HepG2 (cell line): ENCODE results near the gene MLH1. TPM values are rescaled to one million over a fixed set of nuclear protein-coding genes. Genes with fewer than 3 reads are reported as not detected.

Experiments
- ATAC-seq: fragments of 200-7000 bp; cut with Tn5 transposase; 3 replicates; pipeline ENCODE4 v1.9.1; 2020; ENCODE audit warnings: mild to moderate bottlenecking, moderate library complexity
- BruUV-seq: library from RNA; stranded (reverse); fragments of 400-500 nt; replicated peaks from 2 replicates; lab custom pipeline; 2021; lab: Mats Ljungman, UMichigan
- CTCF ChIA-PET: fragments of 300-600 bp; formaldehyde crosslinking; extraction: SDS; loops from one replicate; lab custom pipeline; 2021; ENCODE audit warnings: low total read pairs, inconsistent platforms, low intra/inter-chr PET ratio; lab: Yijun Ruan, JAX
- POLR2A ChIA-PET: fragments of 350-600 bp; sonication (Branson Sonifier 250); formaldehyde crosslinking; loops from one replicate; lab custom pipeline; 2020; ENCODE audit warnings: antibody characterized with exemption, inconsistent platforms; lab: Yijun Ruan, JAX
- DNase-seq: peaks from one replicate; pipeline ENCODE4 v3.0.0-alpha.2; 2015; ENCODE audit warnings: low spot score
- FAIRE-seq: peaks from 3 replicates; lab custom pipeline; 2011; peaks lifted over from hg19 to GRCh38; lab: Jason Lieb, UNC
- H2AFZ ChIP-seq: one replicate; pipeline ENCODE4 v1.6.1; 2011; ENCODE audit warnings: low read length, inconsistent platforms
- H3K27ac ChIP-seq: fragments of 300-600 bp; 3 replicates; pipeline ENCODE4 v1.8.0; 2011; ENCODE audit warnings: mixed run types, mild to moderate bottlenecking, mixed read lengths, low read length, inconsistent platforms; ENCODE audit not compliant: insufficient read depth; ENCODE audit errors: extremely low read length
- H3K27me3 ChIP-seq, 2 experiments: fragments of 200-600 bp in 1 of 2; 2 replicates in 1 of 2; 3 replicates in 1 of 2; pipeline versions ENCODE4 v1.6.0 to v1.8.0; 2011; ENCODE audit warnings: low read length in 2 of 2, mild to moderate bottlenecking in 2 of 2, moderate library complexity in 2 of 2, inconsistent platforms in 1 of 2; ENCODE audit not compliant: insufficient read depth in 2 of 2, control insufficient read depth in 1 of 2
- H3K36me3 ChIP-seq, 2 experiments: fragments of 200-600 bp in 1 of 2; replicated peaks in 1 of 2; 2 replicates in 1 of 2; 3 replicates in 1 of 2; pipeline versions ENCODE4 v1.5.1 to v1.8.0; 2011; ENCODE audit warnings: low read length in 2 of 2, inconsistent platforms in 1 of 2; ENCODE audit not compliant: insufficient read depth in 2 of 2, control insufficient read depth in 1 of 2
- H3K4me1 ChIP-seq: 2 replicates; pipeline ENCODE4 v1.5.1; 2012; ENCODE audit warnings: low read length, inconsistent platforms; ENCODE audit not compliant: insufficient read depth
- H3K4me2 ChIP-seq: 2 replicates; pipeline ENCODE4 v1.6.0; 2011; ENCODE audit warnings: low read depth, low read length, inconsistent platforms
- H3K4me3 ChIP-seq, 3 experiments: fragments of 200-600 bp in 1 of 3; sonication (generic), shearing (Covaris generic) in 1 of 3; replicated peaks in 1 of 3; 2 replicates each; pipeline ENCODE4 v1.5.1; 2011 to 2016; ENCODE audit warnings: low read length in 3 of 3, inconsistent platforms in 2 of 3, low read depth in 2 of 3, mild to moderate bottlenecking in 2 of 3, control low read depth in 1 of 3, mixed read lengths in 1 of 3; ENCODE audit not compliant: insufficient read depth in 1 of 3
- H3K79me2 ChIP-seq: one replicate; pipeline ENCODE4 v1.6.1; 2011; ENCODE audit warnings: low read length, inconsistent platforms; ENCODE audit not compliant: insufficient read depth
- H3K9ac ChIP-seq: 2 replicates; pipeline ENCODE4 v1.6.0; 2011; ENCODE audit warnings: mild to moderate bottlenecking, low read depth, low read length, inconsistent platforms; ENCODE audit not compliant: insufficient read depth
- H3K9me3 ChIP-seq: 2 replicates; pipeline ENCODE4 v1.5.1; 2012; ENCODE audit warnings: mild to moderate bottlenecking, low read length
- H4K20me1 ChIP-seq: 2 replicates; pipeline ENCODE4 v1.6.0; 2011; ENCODE audit warnings: inconsistent platforms, mild to moderate bottlenecking, low read length, moderate library complexity; ENCODE audit not compliant: insufficient read depth
- ARNT2 ChIP-seq: sonication (generic); formaldehyde crosslinking; IDR thresholded peaks from 2 replicates; pipeline ENCODE4 v1.8.0; 2022; ENCODE audit warnings: mild to moderate bottlenecking, low read depth, missing genetic modification reagents, moderate library complexity
- EHMT2 ChIP-seq: fragments of 200-600 bp; sonication (generic); IDR thresholded peaks from 2 replicates; pipeline ENCODE4 v1.7.0; 2017; ENCODE audit warnings: antibody characterized with exemption, low read depth, low read length, borderline replicate concordance
- GTF3A ChIP-seq: sonication (generic); formaldehyde crosslinking; conservative IDR thresholded peaks from 2 replicates; pipeline ENCODE4 v1.4.0; 2020; ENCODE audit warnings: mild to moderate bottlenecking, missing genetic modification reagents
- IRX3 ChIP-seq: sonication (generic); formaldehyde crosslinking; IDR thresholded peaks from 2 replicates; pipeline ENCODE4 v1.8.1; 2023; ENCODE audit warnings: mild to moderate bottlenecking, low read depth, missing genetic modification reagents, borderline replicate concordance
- LCORL ChIP-seq, 2 experiments: fragments of 450-650 bp in 1 of 2; sonication (generic) in 1 of 2; formaldehyde crosslinking in 1 of 2; IDR thresholded peaks; 2 replicates each; pipeline versions ENCODE4 v1.5.0 to v1.6.1; 2017 to 2020; ENCODE audit warnings: antibody characterized with exemption in 1 of 2, missing genetic modification reagents in 1 of 2
- NFRKB ChIP-seq: fragments of 450-650 bp; IDR thresholded peaks from 2 replicates; pipeline ENCODE4 v1.6.1; 2017
- PHF21A ChIP-seq: sonication (generic); formaldehyde crosslinking; IDR thresholded peaks from 2 replicates; pipeline ENCODE4 v1.5.0; 2020; ENCODE audit warnings: mild to moderate bottlenecking, missing genetic modification reagents
- ZNF207 ChIP-seq: fragments of 450-650 bp; IDR thresholded peaks from 2 replicates; pipeline ENCODE4 v1.6.1; 2016; ENCODE audit warnings: antibody characterized with exemption, borderline replicate concordance
- ZNF768 ChIP-seq: sonication (generic); formaldehyde crosslinking; IDR thresholded peaks from 2 replicates; pipeline ENCODE4 v1.4.0; 2020; ENCODE audit warnings: missing genetic modification reagents
- WGBS: methylation state at CpG from one replicate; pipeline ENCODE4 v1.1.6; 2017; ENCODE audit warnings: low lambda C conversion rate; 5-methylcytosine and 5-hydroxymethylcytosine counted together
- in situ Hi-C: cut with HindIII; loops from 2 replicates; pipeline ENCODE4 v1.10.0; 2017; ENCODE audit warnings: low pct_unique_long_range_greater_than_20kb; ENCODE audit not compliant: extremely low pct_ligation_motif_present
- intact Hi-C: fragments of 100-400 bp; cut with micrococcal nuclease; formaldehyde crosslinking; loops from one replicate; pipeline ENCODE4 v1.10.0; 2022; ENCODE audit not compliant: unreplicated experiment
- polyA plus RNA-seq, 8 experiments: library from polyadenylated mRNA; depleted of rRNA in 3 of 8; stranded (reverse) in 7 of 8; unstranded in 1 of 8; fragments of >200 nt; fragmentation: Illumina TruSeq in 4 of 8; extraction: Trizol in 4 of 8; gene quantifications; 2 replicates each; pipeline versions ENCODE4 v1.2.1 to v1.2.3, GENCODE V29; 2011 to 2016; ENCODE audit warnings: low read depth in 4 of 8, missing spikeins in 1 of 8, mixed read lengths in 1 of 8; ENCODE audit not compliant: insufficient read depth in 1 of 8
- total RNA-seq, 5 experiments: library from RNA; depleted of rRNA; stranded (reverse); fragments of >200 nt; fragmentation: Illumina TruSeq; extraction: Trizol; gene quantifications; 2 replicates each; pipeline ENCODE4 v1.2.3, GENCODE V29; 2016; ENCODE audit warnings: low read depth in 1 of 5
- TF ChIP-seq, protein P1 (sequence below): sonication (generic); formaldehyde crosslinking; IDR thresholded peaks from 2 replicates; pipeline ENCODE4 v1.5.1; 2020; ENCODE audit warnings: mild to moderate bottlenecking, moderate library complexity, missing genetic modification reagents
- TF ChIP-seq, protein P2 (sequence below): sonication (generic); formaldehyde crosslinking; IDR thresholded peaks from 2 replicates; pipeline ENCODE4 v1.4.0; 2020; ENCODE audit warnings: low read depth, mild to moderate bottlenecking, missing genetic modification reagents
- TF ChIP-seq, protein P3 (sequence below): sonication (generic); formaldehyde crosslinking; IDR thresholded peaks from 2 replicates; pipeline ENCODE4 v1.4.0; 2020; ENCODE audit warnings: missing genetic modification reagents; ENCODE audit errors: not compliant biosample characterization
- TF ChIP-seq, protein P4 (sequence below), 2 experiments: sonication (generic) in 1 of 2; formaldehyde crosslinking in 1 of 2; IDR thresholded peaks; 2 replicates each; pipeline versions ENCODE4 v1.6.1 to v1.9.0; 2014 to 2022; ENCODE audit warnings: antibody characterized with exemption in 1 of 2, borderline replicate concordance in 1 of 2, inconsistent platforms in 1 of 2, low read depth in 1 of 2, missing genetic modification reagents in 1 of 2

Gene MLH1
- total and polyA plus RNA-seq, 2 of the 13 experiments (the other 11 are each of a cell fraction or from before 2014, with no cell fraction given) = 29.5 to 70.8 TPM

DNA sequence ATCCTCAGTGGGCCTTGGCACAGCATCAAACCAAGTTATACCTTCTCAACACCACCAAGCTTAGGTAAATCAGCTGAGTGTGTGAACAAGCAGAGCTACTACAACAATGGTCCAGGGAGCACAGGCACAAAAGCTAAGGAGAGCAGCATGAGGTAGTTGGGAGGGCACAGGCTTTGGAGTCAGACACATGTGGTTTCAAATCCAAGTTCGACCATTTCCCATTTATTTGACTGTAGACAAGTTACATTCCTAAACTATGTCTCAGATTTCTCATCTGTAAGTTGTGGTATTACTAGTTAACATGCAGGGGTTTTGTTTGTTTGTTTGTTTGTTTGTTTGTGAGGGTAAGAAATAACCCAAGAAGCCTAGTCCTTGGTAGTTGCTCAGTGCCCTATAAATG lies 46.9 kb downstream of the MLH1 start (continued):
- TF ChIP-seq, protein P1, sequence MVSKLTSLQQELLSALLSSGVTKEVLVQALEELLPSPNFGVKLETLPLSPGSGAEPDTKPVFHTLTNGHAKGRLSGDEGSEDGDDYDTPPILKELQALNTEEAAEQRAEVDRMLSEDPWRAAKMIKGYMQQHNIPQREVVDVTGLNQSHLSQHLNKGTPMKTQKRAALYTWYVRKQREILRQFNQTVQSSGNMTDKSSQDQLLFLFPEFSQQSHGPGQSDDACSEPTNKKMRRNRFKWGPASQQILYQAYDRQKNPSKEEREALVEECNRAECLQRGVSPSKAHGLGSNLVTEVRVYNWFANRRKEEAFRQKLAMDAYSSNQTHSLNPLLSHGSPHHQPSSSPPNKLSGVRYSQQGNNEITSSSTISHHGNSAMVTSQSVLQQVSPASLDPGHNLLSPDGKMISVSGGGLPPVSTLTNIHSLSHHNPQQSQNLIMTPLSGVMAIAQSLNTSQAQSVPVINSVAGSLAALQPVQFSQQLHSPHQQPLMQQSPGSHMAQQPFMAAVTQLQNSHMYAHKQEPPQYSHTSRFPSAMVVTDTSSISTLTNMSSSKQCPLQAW (CRISPR knock-in tag) = no peak
- TF ChIP-seq ZNF207 = no peak
- TF ChIP-seq PHF21A (CRISPR knock-in tag) = no peak
- no peak for TF ChIP-seq IRX3 (CRISPR knock-in tag)
- TF ChIP-seq LCORL (IDR thresholded peaks at IDR 0.05) = no peak
- TF ChIP-seq LCORL (CRISPR knock-in tag; IDR thresholded peaks at IDR 0.05) = no peak
- no peak for TF ChIP-seq ARNT2 (CRISPR knock-in tag)

DNA sequence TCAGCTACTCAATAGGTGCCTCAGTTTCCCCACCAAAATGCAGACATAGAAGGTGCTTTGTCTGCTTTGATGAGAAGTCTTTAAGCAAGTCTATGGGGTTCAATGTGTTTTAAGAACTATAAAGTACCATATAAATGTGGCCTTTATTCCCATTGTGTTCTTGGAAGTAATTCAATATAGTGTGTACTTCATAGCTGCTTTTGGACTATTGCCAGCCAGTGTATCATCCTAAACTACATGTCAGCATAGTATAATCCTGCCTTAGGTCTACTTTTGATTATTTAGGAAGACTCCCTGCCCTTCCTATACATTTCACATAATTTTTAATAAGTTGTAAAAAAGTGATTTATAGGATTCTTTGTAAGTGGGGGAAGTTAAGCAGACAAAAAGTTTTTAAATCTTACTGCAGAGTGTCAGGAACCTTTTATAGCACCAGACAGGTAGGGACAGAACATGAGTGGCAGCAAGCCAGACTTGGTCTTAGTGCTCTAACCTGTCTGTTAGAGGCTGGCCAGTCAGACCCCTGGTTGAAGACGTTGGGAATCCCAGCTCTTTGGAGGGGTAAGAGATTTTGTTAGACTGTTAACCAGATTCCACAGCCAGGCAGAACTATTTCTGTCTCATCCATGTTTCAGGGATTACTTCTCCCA lies 48.4 kb downstream of the MLH1 start:
- Histone ChIP-seq H3K79me2 (no peaks in the 10 kb centered on the region), H3K9ac (no peak overlapping the region), H3K27ac (no peak overlapping the region), H4K20me1 (no peaks in the 10 kb centered on the region), H3K27me3 (no peaks in the 10 kb centered on the region; a peak in 1 of 5 replicates), H3K4me2 (no peak overlapping the region), H3K4me3 (no peak overlapping the region), H3K9me3 (no peaks in the 10 kb centered on the region), H3K4me1 (no peaks in the 10 kb centered on the region), H3K36me3 (peaks cover 9 to 51% of the 10 kb centered on the region in 2 experiments), H2AFZ (no peak overlapping the region)
- intact Hi-C loops = no loop called here
- WGBS = 100% methylated on average over 1 of the region's 1 CpG
- ATAC-seq (no peak), FAIRE-seq (no peak), DNase-seq (no peak)
- no TSS peak for BruUV-seq
- POLR2A ChIA-PET = no interaction called here
- in situ Hi-C loops = no loop called here
- CTCF ChIA-PET = no interaction called here
- TF ChIP-seq ZNF768 (no peak), GTF3A (CRISPR knock-in tag) (no peak), EHMT2 (no peak), NFRKB (no peak)
- TF ChIP-seq, protein P2, sequence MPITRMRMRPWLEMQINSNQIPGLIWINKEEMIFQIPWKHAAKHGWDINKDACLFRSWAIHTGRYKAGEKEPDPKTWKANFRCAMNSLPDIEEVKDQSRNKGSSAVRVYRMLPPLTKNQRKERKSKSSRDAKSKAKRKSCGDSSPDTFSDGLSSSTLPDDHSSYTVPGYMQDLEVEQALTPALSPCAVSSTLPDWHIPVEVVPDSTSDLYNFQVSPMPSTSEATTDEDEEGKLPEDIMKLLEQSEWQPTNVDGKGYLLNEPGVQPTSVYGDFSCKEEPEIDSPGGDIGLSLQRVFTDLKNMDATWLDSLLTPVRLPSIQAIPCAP (CRISPR knock-in tag) = no peak
- TF ChIP-seq, protein P3, sequence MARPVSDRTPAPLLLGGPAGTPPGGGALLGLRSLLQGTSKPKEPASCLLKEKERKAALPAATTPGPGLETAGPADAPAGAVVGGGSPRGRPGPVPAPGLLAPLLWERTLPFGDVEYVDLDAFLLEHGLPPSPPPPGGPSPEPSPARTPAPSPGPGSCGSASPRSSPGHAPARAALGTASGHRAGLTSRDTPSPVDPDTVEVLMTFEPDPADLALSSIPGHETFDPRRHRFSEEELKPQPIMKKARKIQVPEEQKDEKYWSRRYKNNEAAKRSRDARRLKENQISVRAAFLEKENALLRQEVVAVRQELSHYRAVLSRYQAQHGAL = no peak
- TF ChIP-seq, protein P4, sequence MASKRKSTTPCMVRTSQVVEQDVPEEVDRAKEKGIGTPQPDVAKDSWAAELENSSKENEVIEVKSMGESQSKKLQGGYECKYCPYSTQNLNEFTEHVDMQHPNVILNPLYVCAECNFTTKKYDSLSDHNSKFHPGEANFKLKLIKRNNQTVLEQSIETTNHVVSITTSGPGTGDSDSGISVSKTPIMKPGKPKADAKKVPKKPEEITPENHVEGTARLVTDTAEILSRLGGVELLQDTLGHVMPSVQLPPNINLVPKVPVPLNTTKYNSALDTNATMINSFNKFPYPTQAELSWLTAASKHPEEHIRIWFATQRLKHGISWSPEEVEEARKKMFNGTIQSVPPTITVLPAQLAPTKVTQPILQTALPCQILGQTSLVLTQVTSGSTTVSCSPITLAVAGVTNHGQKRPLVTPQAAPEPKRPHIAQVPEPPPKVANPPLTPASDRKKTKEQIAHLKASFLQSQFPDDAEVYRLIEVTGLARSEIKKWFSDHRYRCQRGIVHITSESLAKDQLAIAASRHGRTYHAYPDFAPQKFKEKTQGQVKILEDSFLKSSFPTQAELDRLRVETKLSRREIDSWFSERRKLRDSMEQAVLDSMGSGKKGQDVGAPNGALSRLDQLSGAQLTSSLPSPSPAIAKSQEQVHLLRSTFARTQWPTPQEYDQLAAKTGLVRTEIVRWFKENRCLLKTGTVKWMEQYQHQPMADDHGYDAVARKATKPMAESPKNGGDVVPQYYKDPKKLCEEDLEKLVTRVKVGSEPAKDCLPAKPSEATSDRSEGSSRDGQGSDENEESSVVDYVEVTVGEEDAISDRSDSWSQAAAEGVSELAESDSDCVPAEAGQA (IDR thresholded peaks at IDR 0.05; ENCODE audit: low read depth) = no peak
- TF ChIP-seq, protein P4 (CRISPR knock-in tag; IDR thresholded peaks at IDR 0.05; ENCODE audit: borderline replicate concordance) = no peak
